K562 (cell line): ENCODE measurements around the gene NUCKS1. TPM values are rescaled to one million over a fixed set of nuclear protein-coding genes. Genes with fewer than 3 reads are reported as not detected.
A peak's percentile ranks its signal among the peaks of the same experiment; 100 is the strongest.

Experiments used
- DMBX1 ChIP-seq: fragments of 250-450 bp; sonication (Bioruptor Pico); IDR thresholded peaks from 2 replicates; pipeline ENCODE4 v1.8.0; 2022; ENCODE audit warnings: inconsistent platforms, mild to moderate bottlenecking, moderate library complexity, borderline replicate concordance
- MEIS2 ChIP-seq: fragments of 450-650 bp; IDR thresholded peaks from 2 replicates; pipeline ENCODE4 v1.6.1; 2014; ENCODE audit warnings: mild to moderate bottlenecking; ENCODE audit not compliant: partially characterized antibody
- PTBP1 ChIP-seq: fragments of 200-400 bp; formaldehyde crosslinking; IDR thresholded peaks from 2 replicates; pipeline ENCODE4 v1.6.1; 2017; ENCODE audit warnings: low read depth, low read length
- RERE ChIP-seq: sonication (generic); formaldehyde crosslinking; IDR thresholded peaks from 2 replicates; pipeline ENCODE4 v1.8.0; 2023; ENCODE audit warnings: missing genetic modification reagents, mild to moderate bottlenecking, borderline replicate concordance
- TCFL5 ChIP-seq: fragments of 250-450 bp; sonication (Bioruptor Pico); conservative IDR thresholded peaks from 2 replicates; pipeline ENCODE4 v1.6.1; 2021; ENCODE audit warnings: mild to moderate bottlenecking, moderate library complexity, matching md5 sums
- ZNF408 ChIP-seq: fragments of 250-450 bp; sonication (Bioruptor Pico); IDR thresholded peaks from 2 replicates; pipeline ENCODE4 v1.4.0; 2020; ENCODE audit warnings: low read depth, mild to moderate bottlenecking, moderate library complexity
- polyA plus RNA-seq, 8 experiments: library from polyadenylated mRNA; depleted of rRNA in 4 of 8; stranded (reverse) in 5 of 8; unstranded in 3 of 8; fragments of >200 nt; fragmentation: Nextera tagmentation in 2 of 8; fragmentation: Illumina TruSeq in 1 of 8; extraction: Ambion mirVana in 2 of 8; extraction: Trizol in 1 of 8; gene quantifications; 2 replicates each; pipeline versions ENCODE4 v1.2.1 to v1.2.3, GENCODE V29; 2011 to 2014; ENCODE audit warnings: inconsistent platforms in 1 of 8, missing spikeins in 1 of 8
- total RNA-seq, 7 experiments: library from RNA; depleted of rRNA in 6 of 7; stranded (reverse); fragments of >200 nt in 6 of 7; fragmentation: Illumina TruSeq in 2 of 7; extraction: Trizol in 2 of 7; gene quantifications; 2 replicates each; pipeline versions ENCODE4 v1.2.1 to v1.2.3, GENCODE V29; 2011 to 2021; ENCODE audit warnings: low replicate concordance in 1 of 7
- TF ChIP-seq, protein P1 (sequence below), 2 experiments: IDR thresholded peaks in 1 of 2; conservative IDR thresholded peaks in 1 of 2; 2 replicates each; pipeline ENCODE4 v1.6.1; 2016; ENCODE audit warnings: low read depth in 2 of 2, mild to moderate bottlenecking in 1 of 2, missing compliant biosample characterization in 1 of 2, missing genetic modification characterization in 1 of 2, moderate library complexity in 1 of 2
- TF ChIP-seq, protein P2 (sequence below): fragments of 450-650 bp; IDR thresholded peaks from 2 replicates; pipeline ENCODE4 v1.6.1; 2016

The NUCKS1 gene
- total and polyA plus RNA-seq, 9 of the 15 experiments (the other 6 are each of a cell fraction or from before 2014, with no cell fraction given): 66.7 to 244 (median 149) TPM

GRCh38 chr1:205741681-205742080 is 8.3 kb downstream of the NUCKS1 start (continued):
- TF ChIP-seq RERE (CRISPR knock-in tag) (no peak), TCFL5 (CRISPR knock-in tag) (no peak), ZNF408 (CRISPR knock-in tag) (no peak), PTBP1 (no peak), DMBX1 (CRISPR knock-in tag) (no peak), MEIS2 (peak; percentile 68)
- TF ChIP-seq, protein P1, sequence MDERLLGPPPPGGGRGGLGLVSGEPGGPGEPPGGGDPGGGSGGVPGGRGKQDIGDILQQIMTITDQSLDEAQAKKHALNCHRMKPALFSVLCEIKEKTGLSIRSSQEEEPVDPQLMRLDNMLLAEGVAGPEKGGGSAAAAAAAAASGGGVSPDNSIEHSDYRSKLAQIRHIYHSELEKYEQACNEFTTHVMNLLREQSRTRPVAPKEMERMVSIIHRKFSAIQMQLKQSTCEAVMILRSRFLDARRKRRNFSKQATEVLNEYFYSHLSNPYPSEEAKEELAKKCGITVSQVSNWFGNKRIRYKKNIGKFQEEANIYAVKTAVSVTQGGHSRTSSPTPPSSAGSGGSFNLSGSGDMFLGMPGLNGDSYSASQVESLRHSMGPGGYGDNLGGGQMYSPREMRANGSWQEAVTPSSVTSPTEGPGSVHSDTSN (CRISPR knock-in tag; IDR thresholded peaks at IDR 0.05; ENCODE audit: low read depth): no peak
- TF ChIP-seq, protein P1 (tag; conservative IDR thresholded peaks at IDR 0.05; ENCODE audit: low read depth): peak; percentile 54; the same call in 1 of the 2 replicates
- TF ChIP-seq, protein P2, sequence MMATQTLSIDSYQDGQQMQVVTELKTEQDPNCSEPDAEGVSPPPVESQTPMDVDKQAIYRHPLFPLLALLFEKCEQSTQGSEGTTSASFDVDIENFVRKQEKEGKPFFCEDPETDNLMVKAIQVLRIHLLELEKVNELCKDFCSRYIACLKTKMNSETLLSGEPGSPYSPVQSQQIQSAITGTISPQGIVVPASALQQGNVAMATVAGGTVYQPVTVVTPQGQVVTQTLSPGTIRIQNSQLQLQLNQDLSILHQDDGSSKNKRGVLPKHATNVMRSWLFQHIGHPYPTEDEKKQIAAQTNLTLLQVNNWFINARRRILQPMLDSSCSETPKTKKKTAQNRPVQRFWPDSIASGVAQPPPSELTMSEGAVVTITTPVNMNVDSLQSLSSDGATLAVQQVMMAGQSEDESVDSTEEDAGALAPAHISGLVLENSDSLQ: peak; percentile 42
- TF ChIP-seq, all 486 proteins: peak for 3
